Measurements from ENCODE around the gene MED16.

The MED16 gene

DNA sequence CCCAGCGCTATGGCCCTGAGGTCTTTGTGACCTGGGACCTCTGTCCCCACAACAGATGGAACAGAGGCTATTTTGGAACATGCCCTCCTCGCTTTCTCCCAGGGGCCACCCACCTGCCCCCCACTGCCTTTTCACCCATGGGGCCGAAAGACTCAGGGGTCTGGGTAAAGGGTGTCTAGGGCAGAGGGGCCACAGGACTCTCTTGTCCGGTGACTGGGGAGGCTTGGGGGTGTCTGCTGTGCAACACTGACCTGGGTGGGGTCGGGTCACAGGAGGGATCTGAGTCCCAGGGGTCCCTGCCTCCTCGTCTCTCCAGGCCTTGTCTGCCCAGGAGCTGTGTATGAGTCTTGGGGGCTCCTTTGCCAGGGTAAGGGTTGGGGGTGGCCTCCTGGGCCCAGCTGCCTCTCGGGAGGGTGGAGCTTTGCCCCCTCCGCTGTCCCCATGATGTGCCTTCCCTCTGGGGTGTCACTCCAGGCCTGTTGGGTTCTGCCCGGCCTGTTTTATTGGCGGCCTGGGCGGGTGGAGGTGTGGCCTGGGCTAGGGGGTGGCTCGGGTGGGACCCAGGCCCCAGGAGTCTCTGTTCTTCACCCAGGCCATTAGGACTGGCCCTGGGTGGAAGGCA, 34.9 kb upstream of the MED16 start:
- DNase-seq (ENCODE audit: low read depth in 3 of 3, low spot score in 1 of 3): no peak

DNA sequence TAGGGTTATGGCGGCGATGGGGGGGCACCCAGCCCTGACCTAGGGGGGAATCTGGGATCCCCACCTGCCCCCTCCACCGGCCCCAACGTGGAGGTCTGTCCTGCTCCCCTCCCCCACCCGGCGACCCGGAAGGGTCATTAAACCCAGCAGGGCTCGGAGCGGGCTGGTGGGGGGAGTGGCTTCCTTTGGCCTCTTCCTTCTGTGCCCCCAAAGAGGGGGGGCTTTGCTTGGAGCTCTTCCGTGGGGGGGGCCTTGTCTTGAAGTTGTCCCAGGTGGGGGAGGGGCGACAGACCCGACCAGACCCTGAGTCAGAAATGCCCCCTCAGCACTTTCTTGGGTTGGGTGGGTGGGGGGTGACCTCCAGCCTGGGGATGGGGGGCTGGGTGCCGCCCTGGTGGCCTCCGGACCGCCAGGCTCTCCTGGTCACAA, 34.4 kb upstream of the MED16 start:
- no peak for DNase-seq (ENCODE audit: low read depth in 3 of 3, low spot score in 1 of 3)

DNA sequence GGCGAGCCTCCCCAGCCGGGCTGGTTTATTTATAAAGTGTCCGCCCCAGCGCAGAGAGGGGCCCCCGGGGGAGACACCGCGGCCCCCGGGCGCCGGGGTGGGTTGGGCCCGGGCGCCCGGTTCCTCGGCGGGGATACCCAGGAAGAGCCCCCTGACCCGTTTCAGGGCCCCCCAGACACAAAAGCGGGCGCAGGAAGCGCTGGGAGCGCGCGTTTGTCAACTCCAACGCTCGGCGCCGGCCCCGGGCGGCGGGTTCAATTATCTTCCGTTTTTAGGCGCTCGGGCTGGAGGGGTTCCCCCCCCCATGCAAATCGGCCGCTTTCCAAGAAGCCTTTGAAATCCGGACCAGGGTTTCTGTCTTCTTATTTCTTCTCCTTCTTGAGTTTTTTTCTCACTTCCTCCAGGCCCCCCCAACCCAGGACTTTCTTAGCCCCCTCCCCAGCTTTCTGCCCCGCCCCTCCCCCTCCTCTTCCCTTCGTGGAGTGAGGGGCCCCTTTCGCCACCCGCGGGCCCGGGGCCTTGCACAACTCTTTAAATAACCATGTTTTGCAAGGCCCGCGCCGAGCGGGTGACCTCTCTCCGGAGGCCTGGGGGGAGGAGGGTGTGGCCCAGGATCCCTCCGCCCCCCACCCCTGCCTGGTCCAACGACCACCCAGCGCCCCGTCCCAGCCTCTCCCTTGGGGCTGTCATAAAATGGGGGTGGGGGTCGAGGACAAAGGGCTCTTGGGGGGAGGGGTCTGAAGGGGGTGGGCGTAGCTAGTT, 33.8 kb upstream of the MED16 start:
- DNase-seq (ENCODE audit: low read depth in 3 of 3, low spot score in 1 of 3): no peak

DNA sequence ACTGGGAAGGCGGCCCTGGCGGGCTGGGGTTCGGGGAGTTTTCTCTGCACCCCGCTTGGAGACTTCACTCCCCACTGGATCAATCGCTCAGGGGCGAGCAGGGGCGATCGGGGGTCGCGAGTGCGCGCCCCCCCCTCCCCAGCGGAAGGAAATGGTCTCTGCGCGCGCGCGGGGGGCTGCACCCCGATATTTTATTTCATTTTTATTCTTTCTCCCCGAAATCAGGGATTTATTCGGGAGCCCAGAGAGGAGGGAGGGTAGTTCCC, 33.3 kb upstream of the MED16 start:
- DNase-seq (ENCODE audit: low read depth in 3 of 3, low spot score in 1 of 3): no peak

DNA sequence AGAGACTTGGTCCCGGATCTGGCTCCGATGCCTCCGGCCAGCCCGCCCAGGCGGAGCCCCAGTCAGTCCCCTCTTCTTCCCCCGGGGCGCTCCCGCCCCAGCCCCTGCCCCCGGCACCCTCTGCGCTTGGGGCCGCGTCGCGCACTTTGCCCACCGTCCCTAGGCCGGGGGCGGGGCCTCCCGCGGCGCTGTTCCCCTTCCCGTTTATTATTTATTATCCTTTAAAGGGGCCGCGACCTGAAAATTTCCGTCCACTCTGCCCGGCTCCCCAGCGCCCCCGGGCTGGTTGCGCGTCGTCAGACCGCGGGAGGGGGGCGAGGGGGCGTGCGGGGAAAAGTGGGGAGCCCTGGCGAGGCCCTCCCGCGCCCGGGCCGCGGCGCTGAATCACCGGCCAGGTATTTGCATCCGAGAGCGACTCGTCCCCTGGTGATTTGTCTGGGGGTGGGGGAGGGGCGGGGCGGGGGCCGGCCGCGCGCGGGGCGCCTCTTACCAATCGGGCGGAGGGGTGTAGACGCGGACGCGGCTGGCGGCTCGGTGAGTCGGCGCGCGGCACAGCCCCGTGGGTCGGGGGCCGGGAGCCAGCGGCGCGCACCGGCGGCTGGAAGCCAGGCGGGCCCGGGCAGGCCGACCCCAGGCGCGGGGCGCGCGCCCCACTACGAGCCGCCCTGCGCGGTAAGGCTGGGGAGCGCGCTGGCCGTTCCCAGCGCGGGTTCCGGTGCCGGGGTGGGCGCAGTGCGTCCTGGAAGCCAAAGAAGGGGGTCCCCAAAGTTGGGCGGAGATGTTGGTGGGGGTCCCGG, 32.7 kb upstream of the MED16 start, which contains the start of gene ARID3A:
Gene ARID3A, plus strand, starts transcription at position 510 of the 797 bp plus-strand sequence. CDS start 3,494 bp downstream, outside the sequence.
- peak in 2 of 3 donors; percentile 49 to 68 for DNase-seq (ENCODE audit: low read depth in 3 of 3, low spot score in 1 of 3)

DNA sequence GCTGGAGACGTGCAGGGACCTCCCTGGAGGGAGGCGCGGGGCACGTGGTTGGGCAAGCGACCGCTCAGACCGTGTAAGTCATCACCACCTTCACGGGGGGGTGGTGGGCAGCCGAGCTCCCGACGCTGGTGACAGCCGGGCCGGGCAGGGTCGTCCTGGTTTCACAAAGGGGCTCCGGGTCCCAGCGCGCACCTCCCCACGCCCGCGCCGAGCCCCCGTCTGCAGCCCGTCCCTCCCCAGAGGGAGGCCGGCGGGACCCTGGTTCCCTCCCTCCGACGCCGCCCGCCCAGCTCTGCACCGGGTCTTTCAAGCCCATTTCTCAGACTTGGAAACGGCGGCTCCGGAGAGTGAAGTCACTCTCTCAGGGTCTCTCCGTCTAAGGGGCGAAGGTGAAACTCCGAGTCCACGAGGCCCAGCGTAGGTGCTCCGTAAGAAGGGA, 32.1 kb upstream of the MED16 start:
- no peak for DNase-seq (ENCODE audit: low read depth in 3 of 3, low spot score in 1 of 3)

DNA sequence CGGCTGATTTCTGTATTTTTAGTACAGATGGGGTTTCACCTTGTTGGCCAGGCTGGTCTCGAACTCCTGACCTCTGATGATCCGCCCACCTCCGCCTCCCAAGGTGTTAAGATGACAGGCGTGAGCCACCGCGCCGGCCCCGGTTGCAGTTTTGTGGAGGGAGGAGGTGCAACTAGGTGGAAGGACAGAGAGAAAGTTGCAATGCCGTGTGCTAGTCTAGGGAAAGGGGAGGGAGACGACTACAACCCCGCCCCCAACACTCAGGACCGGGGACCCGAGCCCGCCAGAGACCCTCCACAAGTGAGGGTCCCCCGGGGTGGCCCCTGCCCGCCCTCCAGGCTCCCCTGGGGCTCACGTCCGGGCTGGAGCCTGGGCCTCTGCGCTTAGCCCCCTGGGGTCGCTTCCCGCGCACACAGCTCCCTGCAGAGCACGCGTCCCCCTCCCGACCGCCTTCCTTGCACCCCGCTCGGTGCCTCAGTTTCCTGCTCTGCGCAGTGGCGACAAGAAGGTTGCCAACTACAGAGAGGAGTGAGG, 31.6 kb upstream of the MED16 start:
- DNase-seq (ENCODE audit: low read depth in 3 of 3, low spot score in 1 of 3): no peak

DNA sequence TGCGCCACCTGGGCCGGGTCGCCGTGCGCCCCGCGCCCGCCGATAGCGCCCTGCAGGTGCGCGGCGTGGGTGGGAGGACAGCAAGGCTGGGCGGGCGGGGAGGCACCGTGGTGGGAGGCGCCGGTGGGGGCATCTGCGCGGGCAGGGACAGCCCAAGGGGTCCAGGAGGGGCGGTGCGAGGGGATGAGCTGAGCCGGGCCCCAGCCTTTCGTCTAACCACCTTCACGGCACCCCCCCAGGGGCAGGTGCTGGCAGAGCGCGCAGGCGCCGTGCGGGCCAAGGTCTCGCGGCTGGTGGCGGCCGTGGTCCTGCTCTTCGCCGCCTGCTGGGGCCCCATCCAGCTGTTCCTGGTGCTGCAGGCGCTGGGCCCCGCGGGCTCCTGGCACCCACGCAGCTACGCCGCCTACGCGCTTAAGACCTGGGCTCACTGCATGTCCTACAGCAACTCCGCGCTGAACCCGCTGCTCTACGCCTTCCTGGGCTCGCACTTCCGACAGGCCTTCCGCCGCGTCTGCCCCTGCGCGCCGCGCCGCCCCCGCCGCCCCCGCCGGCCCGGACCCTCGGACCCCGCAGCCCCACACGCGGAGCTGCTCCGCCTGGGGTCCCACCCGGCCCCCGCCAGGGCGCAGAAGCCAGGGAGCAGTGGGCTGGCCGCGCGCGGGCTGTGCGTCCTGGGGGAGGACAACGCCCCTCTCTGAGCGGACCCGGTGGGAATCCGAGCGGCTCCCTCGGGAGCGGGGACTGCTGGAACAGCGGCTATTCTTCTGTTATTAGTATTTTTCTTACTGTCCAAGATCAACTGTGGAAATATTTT, 27.3 kb upstream of the MED16 start:
- peak in 2 of 3 donors; percentile 38 to 51 for DNase-seq (ENCODE audit: low read depth in 3 of 3, low spot score in 1 of 3)

DNA sequence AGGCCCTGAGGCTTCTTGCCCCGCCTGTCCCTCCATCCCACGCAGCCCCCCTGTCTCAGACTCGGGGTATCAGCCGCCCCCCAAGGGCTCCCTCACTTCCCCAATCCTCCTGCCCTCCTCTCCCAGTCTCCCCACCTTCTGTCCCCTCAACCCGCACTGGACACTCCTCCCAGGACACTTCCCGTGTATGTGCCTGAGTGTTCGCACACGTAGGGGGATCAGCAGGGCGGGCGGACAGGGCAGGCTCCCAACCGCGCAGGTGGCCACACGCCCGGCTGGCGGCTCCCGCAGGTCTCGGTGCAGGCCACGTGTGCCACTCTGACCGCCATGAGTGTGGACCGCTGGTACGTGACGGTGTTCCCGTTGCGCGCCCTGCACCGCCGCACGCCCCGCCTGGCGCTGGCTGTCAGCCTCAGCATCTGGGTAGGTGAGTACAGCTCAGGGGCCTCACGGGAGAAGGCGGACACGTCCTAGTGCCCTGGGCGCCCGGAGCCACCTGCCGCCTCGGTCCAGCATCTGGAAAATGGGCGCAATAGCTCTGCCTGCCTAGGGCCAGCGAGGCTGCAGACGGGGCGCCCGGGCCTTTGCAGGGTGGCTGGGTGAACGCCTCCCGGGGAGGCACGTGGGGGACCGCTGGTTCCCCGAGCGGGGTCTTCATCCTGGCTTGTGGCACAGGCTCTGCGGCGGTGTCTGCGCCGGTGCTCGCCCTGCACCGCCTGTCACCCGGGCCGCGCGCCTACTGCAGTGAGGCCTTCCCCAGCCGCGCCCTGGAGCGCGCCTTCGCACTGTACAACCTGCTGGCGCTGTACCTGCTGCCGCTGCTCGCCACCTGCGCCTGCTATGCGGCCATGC, 26.4 kb upstream of the MED16 start:
- DNase-seq (ENCODE audit: low read depth in 3 of 3, low spot score in 1 of 3): no peak

DNA sequence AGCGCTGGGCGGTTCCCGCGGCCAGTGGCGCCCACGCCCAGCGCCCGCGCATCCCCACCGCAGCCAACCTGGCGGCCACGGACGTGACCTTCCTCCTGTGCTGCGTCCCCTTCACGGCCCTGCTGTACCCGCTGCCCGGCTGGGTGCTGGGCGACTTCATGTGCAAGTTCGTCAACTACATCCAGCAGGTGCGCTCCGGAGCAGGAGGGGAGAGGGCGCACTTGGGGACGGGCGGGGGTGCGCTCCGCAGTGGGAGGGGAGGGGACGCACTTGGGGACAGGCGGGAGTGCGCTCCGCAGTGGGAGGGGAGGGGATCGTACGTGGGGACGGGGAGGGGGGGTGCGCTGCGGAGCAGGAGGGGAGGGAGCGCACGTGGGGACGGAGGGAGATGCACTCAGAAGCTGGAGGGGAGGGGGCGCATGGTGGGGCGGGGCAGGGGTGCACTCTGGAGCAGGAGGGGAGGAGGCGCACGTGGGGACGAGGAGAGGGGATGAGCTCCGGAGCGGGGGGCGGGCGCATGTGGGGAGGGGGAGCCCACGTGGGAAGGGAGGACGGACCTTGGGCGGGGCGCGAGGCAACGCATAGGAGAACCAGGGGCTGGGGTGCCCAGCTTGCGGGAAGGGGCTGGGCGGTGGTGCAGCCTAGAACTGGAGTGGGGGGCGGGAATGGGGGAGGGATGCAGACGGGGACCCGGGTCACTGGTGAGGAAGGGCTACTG, 25.7 kb upstream of the MED16 start:
- DNase-seq (ENCODE audit: low read depth in 3 of 3, low spot score in 1 of 3): no peak

DNA sequence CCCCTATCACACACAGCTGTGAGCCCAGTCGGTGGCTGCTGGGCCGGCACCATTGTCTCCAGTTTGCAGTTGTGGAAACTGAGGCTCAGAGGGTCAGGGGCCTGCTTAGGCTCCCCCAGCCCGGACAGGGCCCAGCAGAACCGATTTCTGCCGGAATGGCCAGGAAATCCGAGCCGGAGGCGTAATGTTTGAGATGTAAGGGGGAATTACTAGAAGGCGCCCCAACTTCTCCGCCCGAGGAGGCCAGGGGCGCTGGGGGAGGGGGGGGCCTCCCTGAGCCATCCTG, 25.1 kb upstream of the MED16 start:
- no peak for DNase-seq (ENCODE audit: low read depth in 3 of 3, low spot score in 1 of 3)

DNA sequence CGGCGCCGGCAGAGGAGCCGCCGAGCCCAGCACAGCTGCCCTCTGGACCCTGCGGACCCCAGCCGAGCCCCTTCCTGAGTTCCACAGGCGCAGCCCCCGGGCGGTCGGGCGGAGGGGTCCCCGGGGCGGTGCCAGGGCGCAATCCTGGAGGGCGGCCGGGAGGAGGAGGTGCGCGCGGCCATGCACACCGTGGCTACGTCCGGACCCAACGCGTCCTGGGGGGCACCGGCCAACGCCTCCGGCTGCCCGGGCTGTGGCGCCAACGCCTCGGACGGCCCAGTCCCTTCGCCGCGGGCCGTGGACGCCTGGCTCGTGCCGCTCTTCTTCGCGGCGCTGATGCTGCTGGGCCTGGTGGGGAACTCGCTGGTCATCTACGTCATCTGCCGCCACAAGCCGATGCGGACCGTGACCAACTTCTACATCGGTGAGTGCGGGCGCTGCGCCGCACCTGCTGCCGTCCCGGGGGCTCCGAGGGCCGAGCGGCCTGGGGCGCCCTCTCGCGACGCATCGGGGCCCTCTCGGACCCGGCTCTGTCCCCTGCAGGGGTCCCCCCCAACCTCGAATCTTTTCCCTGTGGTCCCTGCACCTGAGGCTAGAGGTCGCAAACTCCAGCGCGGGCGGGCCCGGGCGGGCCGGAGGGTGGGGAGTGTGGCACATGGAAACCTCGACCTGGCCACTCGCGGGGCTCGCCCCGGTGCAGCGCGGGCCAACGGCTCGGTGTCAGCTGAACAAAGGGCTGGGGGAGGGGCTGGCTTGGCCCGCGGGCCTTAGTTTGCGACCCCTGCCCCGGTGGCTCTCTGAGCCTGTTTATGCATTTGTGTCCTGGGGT, 24.6 kb upstream of the MED16 start, which contains the start of gene KISS1R:
Gene KISS1R, plus strand, starts transcription at position 11 of the 829 bp plus-strand sequence. Its CDS starts 170 bp downstream, at position 181.
- no peak for DNase-seq (ENCODE audit: low read depth in 3 of 3, low spot score in 1 of 3)

DNA sequence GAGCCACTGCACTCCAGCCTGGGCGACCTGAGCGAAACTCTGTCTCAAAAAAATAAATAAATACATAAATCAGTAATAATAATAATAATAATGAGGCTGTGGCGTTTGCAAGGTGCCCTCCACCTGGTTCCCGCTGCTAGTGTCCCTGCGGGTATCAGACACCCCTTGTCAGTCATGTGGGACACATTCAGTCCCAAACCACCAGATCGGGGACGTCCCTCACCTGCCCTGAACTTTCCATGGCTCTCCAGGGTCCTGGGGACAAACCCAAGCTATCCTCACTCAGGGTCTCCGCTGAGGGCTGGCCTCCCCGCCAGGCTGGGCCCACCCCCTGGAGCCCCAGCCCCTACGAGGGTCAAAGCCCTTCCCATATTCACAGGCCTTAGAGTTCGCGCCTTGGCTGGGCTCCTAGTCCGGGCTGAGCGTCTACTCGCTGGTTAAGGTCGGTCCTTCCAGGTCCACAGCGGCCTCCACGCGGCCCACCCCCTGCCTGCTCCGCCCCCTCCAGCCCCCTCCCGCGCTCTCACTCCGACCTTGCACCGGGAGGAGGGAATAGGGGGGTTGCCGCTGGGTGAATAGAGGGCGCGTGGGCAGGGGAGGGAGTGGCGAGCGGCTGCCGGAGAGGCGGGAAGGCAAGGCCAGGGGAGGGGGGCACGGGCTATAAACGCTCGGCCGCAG, 23.8 kb upstream of the MED16 start:
- DNase-seq (ENCODE audit: low read depth in 3 of 3, low spot score in 1 of 3): no peak

DNA sequence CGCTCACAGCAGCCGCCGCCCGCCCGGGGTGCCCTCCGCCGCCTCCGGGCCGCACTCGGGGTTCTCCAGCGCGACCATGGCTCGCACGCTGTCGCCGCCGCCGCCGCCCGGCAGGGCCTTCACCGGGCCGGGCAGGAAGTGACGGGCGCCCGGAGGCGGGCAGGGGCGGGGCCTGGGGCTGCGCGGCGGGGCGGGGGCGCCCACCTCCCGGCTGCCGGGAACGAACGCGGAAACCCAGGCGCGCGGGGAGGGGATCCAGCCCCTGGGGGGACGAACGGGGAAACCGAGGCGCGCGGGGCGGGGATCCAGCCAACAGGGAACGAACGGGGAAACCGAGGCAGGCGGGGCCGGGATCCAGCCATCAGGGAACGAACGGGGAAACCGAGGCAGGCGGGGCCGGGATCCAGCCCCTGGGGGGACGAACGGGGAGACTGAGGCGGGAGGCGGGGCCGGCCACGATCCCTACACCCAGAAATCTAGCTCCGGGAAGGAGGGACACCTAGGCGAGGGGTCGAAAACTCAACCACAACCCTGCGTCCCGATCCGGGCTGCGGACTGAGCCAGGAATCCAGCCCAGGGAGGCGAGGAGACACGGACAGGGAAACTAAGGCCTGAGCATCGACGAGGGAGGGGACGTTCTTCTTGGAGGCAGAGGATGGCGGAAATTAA, 20.2 kb upstream of the MED16 start, which contains the start of gene R3HDM4:
Gene R3HDM4, minus strand, starts transcription at position 140 of the 669 bp plus-strand sequence. Its CDS starts 62 bp downstream, at position 78.
- peak; percentile 69 to 82 (median 69) for DNase-seq (ENCODE audit: low read depth in 3 of 3, low spot score in 1 of 3)

DNA sequence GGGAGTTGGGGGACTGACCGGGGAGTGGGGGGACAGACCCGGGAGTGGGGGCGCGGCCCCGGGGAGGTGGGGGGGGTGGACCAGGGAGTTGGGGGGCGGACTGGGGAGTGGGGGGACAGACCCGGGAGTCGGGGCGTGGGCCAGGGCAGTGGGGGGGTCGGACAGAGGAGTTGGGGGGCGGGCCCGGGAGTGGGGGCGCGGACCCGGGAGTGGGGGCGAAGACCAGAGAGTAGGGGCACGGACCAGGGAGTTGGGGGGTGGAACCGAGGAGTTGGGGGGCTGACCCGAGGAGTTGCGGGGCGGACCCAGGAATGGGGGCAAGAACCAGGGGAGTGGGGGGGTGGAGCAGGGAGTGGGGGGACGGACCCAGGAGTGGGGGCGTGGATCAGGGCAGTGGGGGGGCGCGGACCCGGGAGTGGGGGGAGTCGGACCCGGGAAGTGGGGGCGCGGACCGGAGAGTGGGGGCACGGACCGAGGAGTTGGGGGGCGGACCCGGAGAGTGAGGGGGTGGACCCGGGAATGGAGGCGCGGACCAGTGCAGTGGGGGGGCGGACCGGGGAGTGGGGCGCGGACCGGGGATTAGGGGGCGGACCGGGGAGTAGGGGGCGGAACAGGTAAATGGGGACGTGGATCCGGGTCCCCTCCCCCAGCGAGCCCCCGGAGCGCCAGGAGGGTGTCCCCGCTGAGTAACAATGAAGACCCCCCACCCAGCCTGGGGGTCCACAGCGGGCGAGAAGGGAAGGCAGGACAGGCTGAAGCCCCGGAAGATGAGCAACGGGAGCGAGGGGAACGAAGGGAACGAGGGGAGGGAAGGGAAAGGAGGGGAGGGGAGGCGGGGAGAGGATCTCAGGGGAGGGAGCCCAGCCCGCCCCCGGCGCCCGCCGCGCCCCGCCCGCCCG, 19.4 kb upstream of the MED16 start:
- DNase-seq (ENCODE audit: low read depth in 3 of 3, low spot score in 1 of 3): no peak
